NCI-H2171 treated with DMSO at 0.1 percent for 48 hours (cell line): ENCODE data around the gene CDV3.

Source experiments
- DNase-seq: peaks from one replicate; lab custom pipeline; 2025; lab: John Stamatoyannopoulos, UW

CDV3 gene

GRCh38 chr3:133568294-133569014 is 5.0 kb upstream of the CDV3 start:
- no peak for DNase-seq

GRCh38 chr3:133570139-133570936 is 3.1 kb upstream of the CDV3 start:
- DNase-seq, result no peak

- DNase-seq, result no peak
Observed at GRCh38 chr3:133570937-133571320, 2.6 kb upstream of the CDV3 start.

- no peak for DNase-seq
Observed at GRCh38 chr3:133572158-133573053, 1.1 kb upstream of the CDV3 start.

- DNase-seq, result no peak
Observed at GRCh38 chr3:133573054-133573628, 345 bp upstream of the CDV3 start.

- no peak for DNase-seq
Observed at GRCh38 chr3:133574260-133574881, 885 bp downstream of the CDV3 start.

- DNase-seq, result no peak
Observed at GRCh38 chr3:133575086-133575485, 1.6 kb downstream of the CDV3 start.

GRCh38 chr3:133576169-133576568 is 2.7 kb downstream of the CDV3 start:
- DNase-seq, result no peak

GRCh38 chr3:133578548-133579191 is 5.2 kb downstream of the CDV3 start:
- DNase-seq, result no peak

- no peak for DNase-seq
Observed at GRCh38 chr3:133583396-133583795, 9.9 kb downstream of the CDV3 start.

GRCh38 chr3:133588035-133588434 is 14.5 kb downstream of the CDV3 start:
- DNase-seq, result no peak

- no peak for DNase-seq
Observed at GRCh38 chr3:133588784-133589465, 15.4 kb downstream of the CDV3 start.

GRCh38 chr3:133589503-133589902 is 16.0 kb downstream of the CDV3 start:
- DNase-seq, result no peak

- no peak for DNase-seq
Observed at GRCh38 chr3:133591271-133591742, 17.8 kb downstream of the CDV3 start.

GRCh38 chr3:133592843-133593242 is 19.4 kb downstream of the CDV3 start:
- DNase-seq, result no peak

- no peak for DNase-seq
Observed at GRCh38 chr3:133593243-133593642, 19.8 kb downstream of the CDV3 start.

GRCh38 chr3:133595341-133595740 is 21.9 kb downstream of the CDV3 start:
- DNase-seq, result no peak

- no peak for DNase-seq
Observed at GRCh38 chr3:133598405-133598804, 24.9 kb downstream of the CDV3 start.

- no peak for DNase-seq
Observed at GRCh38 chr3:133599280-133599679, 25.8 kb downstream of the CDV3 start.

- DNase-seq, result no peak
Observed at GRCh38 chr3:133600572-133601081, 27.1 kb downstream of the CDV3 start.
